Transverse colon (tissue), 4 donors: ENCODE results near the gene GRIN3B. TPM values are rescaled to one million over a fixed set of nuclear protein-coding genes. Genes with fewer than 3 reads are reported as not detected.

Experiments used
- DNase-seq: peaks from one replicate; pipeline ENCODE4 v3.0.0-alpha.2; 2019
- H3K27ac ChIP-seq, 4 donors: fragments of 200-600 bp; sonication (generic); 2 replicates each; pipeline ENCODE4 v1.5.1; 2016 to 2018; ENCODE audit warnings: inconsistent platforms in 4 of 4
- H3K27me3 ChIP-seq: fragments of 200-600 bp; sonication (generic); 2 replicates; pipeline ENCODE4 v1.5.1; 2017; ENCODE audit warnings: inconsistent platforms
- H3K36me3 ChIP-seq, 4 donors: fragments of 200-600 bp; sonication (generic); 2 replicates each; pipeline ENCODE4 v1.5.1; 2017 to 2019; ENCODE audit warnings: inconsistent platforms in 4 of 4
- H3K4me1 ChIP-seq, 4 donors: fragments of 200-600 bp; sonication (generic); 2 replicates each; pipeline ENCODE4 v1.5.1; 2017 to 2020; ENCODE audit warnings: inconsistent platforms in 4 of 4
- H3K4me3 ChIP-seq, 4 donors: fragments of 200-600 bp; sonication (generic); 1 replicate in 1 of 4; 2 replicates in 3 of 4; pipeline versions ENCODE4 v1.5.1 to v1.6.1; 2017 to 2019; ENCODE audit warnings: inconsistent platforms in 4 of 4
- H3K9me3 ChIP-seq, 2 donors: fragments of 200-600 bp; sonication (generic); 2 replicates each; pipeline ENCODE4 v1.5.1; 2017 to 2019; ENCODE audit warnings: inconsistent platforms in 2 of 2
- CTCF ChIP-seq, 5 experiments: fragments of 200-600 bp in 3 of 5; fragments of 450-650 bp in 2 of 5; sonication (generic) in 3 of 5; IDR thresholded peaks; 1 replicate in 2 of 5; 2 replicates in 3 of 5; pipeline ENCODE4 v1.5.1; 2016 to 2017; ENCODE audit warnings: antibody characterized with exemption in 5 of 5, inconsistent platforms in 3 of 5, mild to moderate bottlenecking in 2 of 5, moderate library complexity in 1 of 5
- EP300 ChIP-seq: sonication (generic); formaldehyde crosslinking; IDR thresholded peaks from one replicate; pipeline ENCODE4 v1.6.1; 2017; ENCODE audit warnings: antibody characterized with exemption, low read depth
- POLR2A ChIP-seq: fragments of 450-650 bp; IDR thresholded peaks from one replicate; pipeline ENCODE4 v1.6.1; 2016; ENCODE audit warnings: antibody characterized with exemption, mild to moderate bottlenecking, moderate library complexity
- POLR2AphosphoS5 ChIP-seq, 3 donors: sonication (generic); formaldehyde crosslinking; IDR thresholded peaks; one replicate each; pipeline ENCODE4 v1.6.1; 2016; ENCODE audit warnings: antibody characterized with exemption in 3 of 3
- WGBS, 2 donors: methylation state at CpG; one replicate each; pipeline ENCODE4 v1.1.5; 2018; ENCODE audit warnings: low coverage in 1 of 2; 5-methylcytosine and 5-hydroxymethylcytosine counted together
- in situ Hi-C, 4 donors: fragments of 200-750 bp; cut with MboI; loops; one replicate each; pipeline versions ENCODE4 v1.15.0 to v1.15.1; 2017; ENCODE audit warnings: low sequenced_read_pairs in 3 of 4, low pct_ligation_motif_present in 1 of 4, low pct_unique_long_range_greater_than_20kb in 1 of 4
- intact Hi-C: fragments of 100-400 bp; cut with DNase I; formaldehyde crosslinking; loops from one replicate; pipeline ENCODE4 v1.15.1; 2023; ENCODE audit warnings: low total_unique reads
- total RNA-seq, 4 donors: library from RNA; depleted of rRNA; stranded (reverse); fragments of >200 nt; gene quantifications; one replicate each; pipeline ENCODE4 v1.1.0, GENCODE V29; 2016

The GRIN3B gene
- total RNA-seq, 4 donors from 2014 or later: 1.6 TPM; not detected in 3

GRCh38 chr19:962683-963400 lies 37.4 kb upstream of the GRIN3B start:
- Histone ChIP-seq H3K4me1 (peaks cover 0 to 6% (median 3%) of the 10 kb centered on the region in 4 donors), H3K36me3 (peaks cover 0 to 13% (median 5%) of the 10 kb centered on the region in 4 donors), H3K9me3 (no peaks in the 10 kb centered on the region), H3K4me3 (no peak overlapping the region), H3K27me3 (no peaks in the 10 kb centered on the region), H3K27ac (no peak overlapping the region)
- intact Hi-C loops: no loop called here
- in situ Hi-C loops: no loop called here
- TF ChIP-seq CTCF (IDR thresholded peaks at IDR 0.05) (no peak), POLR2AphosphoS5 (IDR thresholded peaks at IDR 0.05) (no peak), POLR2A (no peak), EP300 (no peak)
- 80% methylated on average over 30 of the region's 31 CpGs; no CpG with 5 or more reads in 1 of the 2 donors for WGBS, 2 donors
- no peak for DNase-seq

- H3K27ac ChIP-seq: no peak overlapping the region
- no peaks in the 10 kb centered on the region for H3K27me3 ChIP-seq
- 87% methylated on average over 3 to 11 of the region's 11 CpGs for WGBS, 2 donors
These were observed 36.7 kb upstream of the GRIN3B start for GRCh38 chr19:963486-963951.

GRCh38 chr19:964116-964520 lies 36.1 kb upstream of the GRIN3B start:
- in situ Hi-C loops: no loop called here
- Histone ChIP-seq H3K4me1 (peaks cover 0 to 6% (median 3%) of the 10 kb centered on the region in 4 donors), H3K9me3 (no peaks in the 10 kb centered on the region), H3K36me3 (peaks cover 0 to 20% (median 6%) of the 10 kb centered on the region in 4 donors), H3K27ac (no peak overlapping the region), H3K27me3 (no peaks in the 10 kb centered on the region), H3K4me3 (no peak overlapping the region)
- DNase-seq: no peak
- intact Hi-C loops: no loop called here
- 96% methylated on average over 15 of the region's 16 CpGs; no CpG with 5 or more reads in 1 of the 2 donors for WGBS, 2 donors
- TF ChIP-seq POLR2A (no peak), EP300 (no peak), POLR2AphosphoS5 (IDR thresholded peaks at IDR 0.05) (no peak), CTCF (IDR thresholded peaks at IDR 0.05) (no peak)

More at GRCh38 chr19:963486-963951, 36.7 kb upstream of the GRIN3B start:
- Histone ChIP-seq H3K9me3 (no peaks in the 10 kb centered on the region), H3K4me3 (no peak overlapping the region), H3K4me1 (peaks cover 0 to 6% (median 3%) of the 10 kb centered on the region in 4 donors), H3K36me3 (peaks cover 0 to 16% (median 5%) of the 10 kb centered on the region in 4 donors)
- in situ Hi-C loops (no loop called here), intact Hi-C loops (no loop called here)
- TF ChIP-seq CTCF (IDR thresholded peaks at IDR 0.05) (no peak), POLR2AphosphoS5 (IDR thresholded peaks at IDR 0.05) (no peak), POLR2A (no peak), EP300 (no peak)
- DNase-seq: no peak

- 95% methylated on average over 3 to 18 of the region's 19 CpGs for WGBS, 2 donors
- no peak for TF ChIP-seq EP300
- no peak for TF ChIP-seq POLR2AphosphoS5 (IDR thresholded peaks at IDR 0.05)
- no peak for TF ChIP-seq POLR2A
- no peak for TF ChIP-seq CTCF (IDR thresholded peaks at IDR 0.05)
- H3K27ac ChIP-seq: no peak overlapping the region
- no peak overlapping the region for H3K4me3 ChIP-seq
- H3K27me3 ChIP-seq: no peaks in the 10 kb centered on the region
- peaks cover 0 to 6% (median 3%) of the 10 kb centered on the region in 4 donors for H3K4me1 ChIP-seq
- peaks cover 0 to 22% (median 10%) of the 10 kb centered on the region in 4 donors for H3K36me3 ChIP-seq
- intact Hi-C loops (no loop called here), in situ Hi-C loops (no loop called here)
- no peak for DNase-seq
- no peaks in the 10 kb centered on the region for H3K9me3 ChIP-seq
These were observed 35.2 kb upstream of the GRIN3B start for GRCh38 chr19:964761-965694.
